Endothelial cell (in vitro differentiated cells): Measurements from ENCODE around the gene CCDC126. TPM values are rescaled to one million over a fixed set of nuclear protein-coding genes. Genes with fewer than 3 reads are reported as not detected.
"Not testable (repeated sequence)": the region's sequence is repeated elsewhere in the genome, so short reads cannot be mapped to it uniquely, and the experiment has no call there.

Source experiments
- DNase-seq: peaks from one replicate; pipeline ENCODE4 v3.0.0; 2021; ENCODE audit warnings: low spot score
- H3K27ac Mint-ChIP-seq: one replicate; pipeline ENCODE4 v1.8.0; 2021; ENCODE audit warnings: mixed read lengths, inconsistent platforms; ENCODE audit not compliant: unreplicated experiment
- H3K27me3 Mint-ChIP-seq: one replicate; pipeline ENCODE4 v1.8.0; 2021; ENCODE audit warnings: mild to moderate bottlenecking, moderate library complexity, mixed read lengths, inconsistent platforms; ENCODE audit not compliant: unreplicated experiment
- H3K36me3 Mint-ChIP-seq: one replicate; pipeline ENCODE4 v1.8.0; 2021; ENCODE audit warnings: mild to moderate bottlenecking, low read depth, mixed read lengths, inconsistent platforms; ENCODE audit not compliant: unreplicated experiment
- H3K4me1 Mint-ChIP-seq: one replicate; pipeline ENCODE4 v1.8.0; 2021; ENCODE audit warnings: mild to moderate bottlenecking, mixed read lengths, inconsistent platforms; ENCODE audit not compliant: unreplicated experiment
- H3K4me3 Mint-ChIP-seq: one replicate; pipeline ENCODE4 v1.8.0; 2021; ENCODE audit warnings: mild to moderate bottlenecking, mixed read lengths, inconsistent platforms; ENCODE audit not compliant: unreplicated experiment
- H3K9me3 Mint-ChIP-seq: one replicate; pipeline ENCODE4 v1.8.0; 2021; ENCODE audit warnings: mixed read lengths, inconsistent platforms; ENCODE audit not compliant: unreplicated experiment
- CTCF ChIP-seq: fragments of 200-600 bp; sonication (generic); IDR thresholded peaks from one replicate; pipeline ENCODE4 v1.5.0; 2021; ENCODE audit warnings: antibody characterized with exemption; ENCODE audit not compliant: unreplicated experiment
- long read RNA-seq: library from polyadenylated mRNA; unstranded; transcript quantifications from one replicate; pipeline ENCODE4 v2.0.0, GENCODE V29; 2020; ENCODE audit not compliant: unreplicated experiment
- total RNA-seq: library from RNA; stranded (reverse); fragmentation: NEBNext Ultra II Directional; extraction: Animal tissue kit (Norgen Biotek cat#: 25700); gene quantifications from one replicate; pipeline ENCODE4 v1.2.1, GENCODE V29; 2021; ENCODE audit not compliant: unreplicated experiment

CCDC126 gene
- 10.2 TPM for total RNA-seq
- long read RNA-seq, partial matches to known transcripts = 2 of 9 reads
- long read RNA-seq, other reads (novel, unspliced or antisense) = 1 of 9 reads

GRCh38 chr7:23597094-23598091 lies at the start of gene CCDC126:
Gene CCDC126 (plus strand): TSS chr7:23597382. CDS start chr7:23611316, 13,934 bp downstream.
- peaks cover 3% of the 10 kb centered on the region for H3K36me3 Mint-ChIP-seq
- DNase-seq = peak; percentile 95
- no peak for TF ChIP-seq CTCF
- peaks cover 3% of the 10 kb centered on the region for H3K27me3 Mint-ChIP-seq
- H3K4me3 Mint-ChIP-seq = peak within 1 kb of the TSS; percentile 93
- H3K27ac Mint-ChIP-seq = peak within 1 kb of the TSS; percentile 94
- H3K4me1 Mint-ChIP-seq = peaks cover 13% of the 10 kb centered on the region
- H3K9me3 Mint-ChIP-seq = no peaks in the 10 kb centered on the region

GRCh38 chr7:23547662-23548061 lies 49.5 kb upstream of the CCDC126 start:
- no peak overlapping the region for H3K4me3 Mint-ChIP-seq
- peaks cover 2% of the 10 kb centered on the region for H3K27me3 Mint-ChIP-seq
- no peaks in the 10 kb centered on the region for H3K4me1 Mint-ChIP-seq
- no peaks in the 10 kb centered on the region for H3K9me3 Mint-ChIP-seq
- no peak overlapping the region for H3K27ac Mint-ChIP-seq
- TF ChIP-seq CTCF = no peak
- no peak for DNase-seq
- no peaks in the 10 kb centered on the region for H3K36me3 Mint-ChIP-seq

DNA sequence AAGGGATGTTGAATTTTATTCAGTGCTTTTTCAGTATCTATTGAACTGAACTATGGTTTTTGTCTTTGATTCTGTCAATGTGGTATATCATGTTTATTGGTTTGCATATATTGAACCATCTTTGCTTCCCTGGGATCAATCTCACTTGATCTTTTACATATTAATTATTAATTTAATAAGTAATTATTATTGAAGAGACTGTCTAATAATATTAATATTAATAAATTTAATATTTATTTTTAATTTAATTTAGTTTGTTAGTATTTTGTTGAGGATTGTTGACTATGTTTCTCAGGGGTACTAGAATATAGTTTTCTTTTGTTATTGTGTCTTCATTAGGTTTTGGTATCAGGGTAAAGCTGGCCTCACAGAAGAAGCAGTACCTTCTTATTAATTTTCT lies 38.9 kb upstream of the CCDC126 start:
- Mint-ChIP-seq H3K27ac (no peak overlapping the region), H3K36me3 (no peaks in the 10 kb centered on the region), H3K4me3 (no peak overlapping the region), H3K4me1 (no peaks in the 10 kb centered on the region), H3K27me3 (no peaks in the 10 kb centered on the region), H3K9me3 (no peaks in the 10 kb centered on the region)
- DNase-seq = no peak
- no peak for TF ChIP-seq CTCF

- peaks cover 2% of the 10 kb centered on the region for H3K27me3 Mint-ChIP-seq
- H3K4me3 Mint-ChIP-seq = no peak overlapping the region
- peak; percentile 55 for TF ChIP-seq CTCF
- H3K4me1 Mint-ChIP-seq = no peaks in the 10 kb centered on the region
- no peaks in the 10 kb centered on the region for H3K36me3 Mint-ChIP-seq
- no peak overlapping the region for H3K27ac Mint-ChIP-seq
- peak; percentile 77 for DNase-seq
- H3K9me3 Mint-ChIP-seq = no peaks in the 10 kb centered on the region
Observed at GRCh38 chr7:23570592-23571200, 26.5 kb upstream of the CCDC126 start.

DNA sequence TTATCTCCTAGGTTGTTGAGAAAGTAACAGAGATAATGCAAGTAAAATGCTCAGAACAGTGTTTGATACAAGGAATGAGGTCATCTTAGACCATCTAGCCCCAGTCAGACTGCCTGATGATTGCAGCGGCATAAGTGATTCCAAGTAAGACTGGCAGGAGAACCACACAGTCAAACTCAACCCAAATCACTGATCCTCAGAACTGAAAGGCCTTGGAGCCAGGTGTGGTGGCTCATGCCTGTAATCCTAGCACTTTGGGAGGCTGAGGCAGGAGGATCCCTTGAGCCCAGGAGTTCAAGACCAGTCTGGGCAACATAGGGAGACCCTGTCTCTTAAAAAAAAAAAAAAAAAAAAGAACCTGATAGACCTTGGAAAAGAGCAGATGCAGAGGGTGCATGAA lies 15.2 kb upstream of the CCDC126 start:
- H3K36me3 Mint-ChIP-seq, H3K27me3 Mint-ChIP-seq, H3K4me1 Mint-ChIP-seq, H3K4me3 Mint-ChIP-seq, DNase-seq, H3K9me3 Mint-ChIP-seq, H3K27ac Mint-ChIP-seq: not testable (repeated sequence)

GRCh38 chr7:23585304-23585703 lies 11.9 kb upstream of the CCDC126 start:
- not testable (repeated sequence) for DNase-seq, H3K4me3 Mint-ChIP-seq, H3K27me3 Mint-ChIP-seq, H3K27ac Mint-ChIP-seq, H3K36me3 Mint-ChIP-seq, H3K4me1 Mint-ChIP-seq, H3K9me3 Mint-ChIP-seq
